Right lobe of liver (tissue), 4 donors: ENCODE data around the gene TSHZ1.

Experiments used
- CTCF ChIP-seq, 4 donors: fragments of 200-600 bp in 3 of 4; fragments of 450-650 bp in 1 of 4; IDR thresholded peaks; one replicate each; pipeline versions ENCODE4 v1.5.1 to v1.8.0; 2016 to 2022; ENCODE audit warnings: antibody characterized with exemption in 4 of 4, mild to moderate bottlenecking in 2 of 4
- POLR2A ChIP-seq: fragments of 450-650 bp; IDR thresholded peaks from one replicate; pipeline ENCODE4 v1.6.1; 2017; ENCODE audit warnings: antibody characterized with exemption, mild to moderate bottlenecking
- donor health status: DM: no; HTN: no; CAD: no.
- donor health status: DM: no; HTN: no; CAD: no.
- donor health status: DM: no; HTN: yes; CAD: no.

- TF ChIP-seq POLR2A (no peak), CTCF (IDR thresholded peaks at IDR 0.05) (no peak)
Measured at GRCh38 chr18:75179819-75180600, 30.6 kb upstream of the TSHZ1 start.
